RPMI8226 (cell line): ENCODE data around the gene CLEC12A.
"Not testable (repeated sequence)": the region's sequence is repeated elsewhere in the genome, so short reads cannot be mapped to it uniquely, and the experiment has no call there.

Source experiments
- DNase-seq: peaks from one replicate; pipeline ENCODE4 v3.0.0-alpha.2; 2015

Gene CLEC12A

GRCh38 chr12:9973949-9974348, 2.7 kb downstream of the CLEC12A start:
- no peak for DNase-seq

GRCh38 chr12:9974731-9975130, 3.5 kb downstream of the CLEC12A start:
- DNase-seq: not testable (repeated sequence)

- no peak for DNase-seq
Observed at GRCh38 chr12:9975614-9976013, 4.4 kb downstream of the CLEC12A start.

GRCh38 chr12:9976626-9977025, 5.4 kb downstream of the CLEC12A start:
- not testable (repeated sequence) for DNase-seq

- no peak for DNase-seq
Observed at GRCh38 chr12:9977916-9978315, 6.7 kb downstream of the CLEC12A start.

- no peak for DNase-seq
Observed at GRCh38 chr12:9980126-9980525, 8.9 kb downstream of the CLEC12A start.

GRCh38 chr12:9991876-9992275, 20.7 kb downstream of the CLEC12A start:
- DNase-seq: no peak

- DNase-seq: no peak
Observed at GRCh38 chr12:9992296-9992695, 21.1 kb downstream of the CLEC12A start.

GRCh38 chr12:9999016-9999415, 27.8 kb downstream of the CLEC12A start, which contains the start of gene CLEC1B:
Gene CLEC1B (minus strand): TSS chr12:9999121. CDS start chr12:9999100, 21 bp downstream.
- no peak for DNase-seq

- DNase-seq: no peak
Observed at GRCh38 chr12:10001171-10001776, 30.1 kb downstream of the CLEC12A start.

- DNase-seq: no peak
Observed at GRCh38 chr12:10012630-10013330, 41.6 kb downstream of the CLEC12A start.

- no peak for DNase-seq
Observed at GRCh38 chr12:10015450-10015849, 44.2 kb downstream of the CLEC12A start.

- no peak for DNase-seq
Observed at GRCh38 chr12:10016881-10017280, 45.7 kb downstream of the CLEC12A start.

GRCh38 chr12:10018386-10018785, 47.2 kb downstream of the CLEC12A start:
- DNase-seq: no peak

- no peak for DNase-seq
Observed at GRCh38 chr12:10021342-10021741, 50.1 kb downstream of the CLEC12A start.

- no peak for DNase-seq
Observed at GRCh38 chr12:10025236-10025635, 54.0 kb downstream of the CLEC12A start.

- DNase-seq: not testable (repeated sequence)
Observed at GRCh38 chr12:10026666-10027065, 55.5 kb downstream of the CLEC12A start.

GRCh38 chr12:10027311-10027710, 56.1 kb downstream of the CLEC12A start:
- no peak for DNase-seq

- DNase-seq: no peak
Observed at GRCh38 chr12:10027721-10028120, 56.5 kb downstream of the CLEC12A start.

- DNase-seq: no peak
Observed at GRCh38 chr12:10030446-10030845, 59.2 kb downstream of the CLEC12A start, which contains the start of gene CLEC9A. Gene CLEC9A (plus strand): TSS chr12:10030682. CDS start chr12:10052688, 22,006 bp downstream.

GRCh38 chr12:10031321-10031720, 60.1 kb downstream of the CLEC12A start:
- DNase-seq: no peak

GRCh38 chr12:10031771-10032175, 60.6 kb downstream of the CLEC12A start:
- DNase-seq: no peak

GRCh38 chr12:10033783-10034545, 62.8 kb downstream of the CLEC12A start:
- DNase-seq: peak; percentile 27
